OCI-LY7 (cell line): ENCODE data around the gene CDK18. TPM values are rescaled to one million over a fixed set of nuclear protein-coding genes. Genes with fewer than 3 reads are reported as not detected.

Experiments
- BruUV-seq: library from RNA; stranded (reverse); fragments of 400-500 nt; replicated peaks from 2 replicates; lab custom pipeline; 2021; lab: Mats Ljungman, UMichigan
- CTCF ChIA-PET: fragments of 300-600 bp; sonication (Branson Sonifier 250); formaldehyde crosslinking; loops from one replicate; lab custom pipeline; 2022; ENCODE audit warnings: antibody characterized with exemption; ENCODE audit not compliant: unreplicated experiment; lab: Charles Lee
- POLR2A ChIA-PET: fragments of 300-600 bp; sonication (Branson Sonifier 250); formaldehyde crosslinking; loops from one replicate; lab custom pipeline; 2022; ENCODE audit warnings: antibody characterized with exemption; lab: Charles Lee
- DNase-seq: peaks from one replicate; pipeline ENCODE4 v3.0.0-alpha.2; 2015; ENCODE audit warnings: low spot score
- H2AFZ ChIP-seq: fragments of 200-600 bp; sonication (generic), shearing (Covaris generic); 2 replicates; pipeline ENCODE4 v1.6.1; 2014; ENCODE audit warnings: mild to moderate bottlenecking, antibody characterized with exemption, low read length, moderate library complexity
- H3K27ac ChIP-seq: fragments of 200-600 bp; sonication (generic); 2 replicates; pipeline ENCODE4 v1.5.1; 2014; ENCODE audit warnings: mixed run types, low read depth, mild to moderate bottlenecking, moderate library complexity, low read length, inconsistent platforms; ENCODE audit not compliant: poor library complexity, severe bottlenecking
- H3K36me3 ChIP-seq: fragments of 200-600 bp; sonication (generic); 2 replicates; pipeline ENCODE4 v1.6.1; 2014; ENCODE audit warnings: mild to moderate bottlenecking, antibody characterized with exemption, low read length, moderate library complexity, mixed read lengths; ENCODE audit not compliant: insufficient read depth
- H3K4me1 ChIP-seq: fragments of 200-600 bp; sonication (generic); 2 replicates; pipeline ENCODE4 v1.5.1; 2014; ENCODE audit warnings: mild to moderate bottlenecking, low read length; ENCODE audit not compliant: insufficient read depth, poor library complexity, severe bottlenecking
- H3K4me2 ChIP-seq: fragments of 200-600 bp; sonication (generic); 2 replicates; pipeline ENCODE4 v1.6.1; 2014; ENCODE audit warnings: mild to moderate bottlenecking, low read length
- H3K4me3 ChIP-seq: fragments of 200-600 bp; sonication (generic); 2 replicates; pipeline ENCODE4 v1.5.1; 2014; ENCODE audit warnings: mild to moderate bottlenecking, low read depth, low read length; ENCODE audit not compliant: poor library complexity, severe bottlenecking
- H3K79me2 ChIP-seq: fragments of 200-600 bp; sonication (generic); 2 replicates; pipeline ENCODE4 v1.6.1; 2016; ENCODE audit warnings: low read depth, mild to moderate bottlenecking, low read length, moderate library complexity, mixed read lengths; ENCODE audit not compliant: insufficient read depth
- H3K9me2 ChIP-seq: fragments of 200-600 bp; sonication (generic); 2 replicates; pipeline ENCODE4 v1.6.1; 2016; ENCODE audit warnings: mild to moderate bottlenecking, low read length, mixed read lengths; ENCODE audit not compliant: insufficient read depth
- H3K9me3 ChIP-seq: fragments of 200-600 bp; sonication (generic); 2 replicates; pipeline ENCODE4 v1.6.1; 2014; ENCODE audit warnings: mild to moderate bottlenecking, mixed run types, low read length, mixed read lengths
- H4K20me1 ChIP-seq: fragments of 200-600 bp; sonication (generic); 2 replicates; pipeline ENCODE4 v1.6.1; 2014; ENCODE audit warnings: mild to moderate bottlenecking, antibody characterized with exemption, low read length, moderate library complexity, mixed read lengths; ENCODE audit not compliant: insufficient read depth
- EZH2phosphoT487 ChIP-seq: fragments of 200-600 bp; sonication (generic); IDR thresholded peaks from 2 replicates; pipeline ENCODE4 v1.6.1; 2018; ENCODE audit warnings: low read depth, borderline replicate concordance, mild to moderate bottlenecking, mixed run types, antibody characterized with exemption, low read length, moderate library complexity, mixed read lengths
- intact Hi-C: fragments of 100-400 bp; cut with micrococcal nuclease; formaldehyde crosslinking; loops from one replicate; pipeline ENCODE4 v1.10.0; 2022; ENCODE audit not compliant: unreplicated experiment
- total RNA-seq, 2 experiments: library from RNA; depleted of rRNA in 1 of 2; stranded (reverse); fragments of >200 nt in 1 of 2; shearing (Covaris generic) in 1 of 2; gene quantifications; 2 replicates each; pipeline ENCODE4 v1.2.3, GENCODE V29; 2014 to 2022
- TF ChIP-seq, protein P1 (sequence below): fragments of 200-600 bp; sonication (generic); conservative IDR thresholded peaks from 2 replicates; pipeline ENCODE4 v1.5.1; 2014; ENCODE audit warnings: mild to moderate bottlenecking, antibody characterized with exemption, low read length, moderate library complexity, mixed read lengths

The CDK18 gene
- total RNA-seq, 2 experiments from 2014 or later = 10.1 to 21.2 TPM

DNA sequence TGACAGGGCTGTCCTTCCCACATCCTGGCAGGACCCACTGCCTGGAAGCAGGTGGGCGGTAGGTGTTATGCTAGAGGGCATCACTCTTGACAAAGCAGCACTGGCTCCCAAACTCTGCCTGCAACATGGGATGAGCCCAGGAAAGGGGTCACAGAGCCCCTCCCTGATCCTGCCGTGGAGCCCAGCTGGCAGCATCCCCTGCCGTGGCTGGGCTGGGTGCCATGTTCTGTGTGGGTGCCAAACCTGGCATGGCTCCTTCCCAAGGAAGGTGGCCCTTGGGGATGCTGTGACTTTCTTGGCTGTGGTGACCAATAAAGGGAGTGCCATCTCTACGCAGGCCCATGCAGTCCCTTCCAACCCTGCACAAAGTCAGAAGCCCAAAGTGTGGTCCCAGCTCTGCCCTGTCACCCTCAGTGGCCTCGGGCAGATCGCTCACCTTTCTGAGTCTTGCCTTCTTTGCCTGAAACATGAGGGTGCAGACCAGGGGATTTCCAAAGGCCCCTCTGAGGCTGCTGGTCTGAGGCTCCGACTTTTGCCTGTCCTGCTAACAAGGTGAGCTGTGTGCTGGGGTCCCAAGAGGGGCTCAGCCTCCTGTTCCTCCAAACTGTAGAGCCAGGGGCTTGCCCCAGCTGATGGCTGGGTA, 6.0 kb downstream of the CDK18 start:
- Histone ChIP-seq H3K27ac (no peak overlapping the region), H3K4me3 (no peak overlapping the region), H3K79me2 (no peaks in the 10 kb centered on the region), H3K36me3 (no peaks in the 10 kb centered on the region), H3K9me3 (no peaks in the 10 kb centered on the region), H3K4me2 (no peak overlapping the region), H3K9me2 (no peaks in the 10 kb centered on the region), H3K4me1 (peaks cover 13% of the 10 kb centered on the region), H2AFZ (no peak overlapping the region), H4K20me1 (no peaks in the 10 kb centered on the region; the same call in 1 of the 2 replicates)
- intact Hi-C loops = no loop called here
- no TSS peak for BruUV-seq
- no peak for DNase-seq
- CTCF ChIA-PET = no interaction called here
- POLR2A ChIA-PET = no interaction called here
- TF ChIP-seq, protein P1, sequence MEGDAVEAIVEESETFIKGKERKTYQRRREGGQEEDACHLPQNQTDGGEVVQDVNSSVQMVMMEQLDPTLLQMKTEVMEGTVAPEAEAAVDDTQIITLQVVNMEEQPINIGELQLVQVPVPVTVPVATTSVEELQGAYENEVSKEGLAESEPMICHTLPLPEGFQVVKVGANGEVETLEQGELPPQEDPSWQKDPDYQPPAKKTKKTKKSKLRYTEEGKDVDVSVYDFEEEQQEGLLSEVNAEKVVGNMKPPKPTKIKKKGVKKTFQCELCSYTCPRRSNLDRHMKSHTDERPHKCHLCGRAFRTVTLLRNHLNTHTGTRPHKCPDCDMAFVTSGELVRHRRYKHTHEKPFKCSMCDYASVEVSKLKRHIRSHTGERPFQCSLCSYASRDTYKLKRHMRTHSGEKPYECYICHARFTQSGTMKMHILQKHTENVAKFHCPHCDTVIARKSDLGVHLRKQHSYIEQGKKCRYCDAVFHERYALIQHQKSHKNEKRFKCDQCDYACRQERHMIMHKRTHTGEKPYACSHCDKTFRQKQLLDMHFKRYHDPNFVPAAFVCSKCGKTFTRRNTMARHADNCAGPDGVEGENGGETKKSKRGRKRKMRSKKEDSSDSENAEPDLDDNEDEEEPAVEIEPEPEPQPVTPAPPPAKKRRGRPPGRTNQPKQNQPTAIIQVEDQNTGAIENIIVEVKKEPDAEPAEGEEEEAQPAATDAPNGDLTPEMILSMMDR = no peak
- no peak for TF ChIP-seq EZH2phosphoT487

DNA sequence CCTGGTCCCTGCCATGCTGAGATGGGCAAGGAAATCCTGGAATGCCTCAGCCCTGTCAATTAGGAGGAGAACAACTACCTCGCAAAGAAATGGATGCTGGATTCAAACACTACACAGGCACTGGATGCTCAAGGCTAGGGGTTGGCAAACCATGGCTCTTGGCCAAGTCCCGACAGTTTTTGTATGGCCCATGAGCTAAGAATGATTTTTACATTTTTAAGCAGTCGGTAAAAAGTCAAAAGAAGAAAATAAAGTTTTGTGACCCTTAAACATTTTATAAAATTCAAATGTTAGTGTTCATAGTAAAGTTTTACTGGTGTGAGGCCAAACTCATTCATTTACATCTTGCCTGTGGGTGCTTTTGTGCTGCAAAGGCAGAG, 6.5 kb downstream of the CDK18 start:
- Histone ChIP-seq H3K27ac (no peak overlapping the region), H3K4me1 (peaks cover 7% of the 10 kb centered on the region), H3K36me3 (no peaks in the 10 kb centered on the region), H3K9me2 (no peaks in the 10 kb centered on the region), H3K79me2 (no peaks in the 10 kb centered on the region), H3K4me3 (no peak overlapping the region), H3K9me3 (no peaks in the 10 kb centered on the region), H2AFZ (no peak overlapping the region), H4K20me1 (no peaks in the 10 kb centered on the region; the same call in 1 of the 2 replicates), H3K4me2 (no peak overlapping the region)
- TF ChIP-seq EZH2phosphoT487 = no peak
- TF ChIP-seq, protein P1 = no peak
- ChIA-PET CTCF (no interaction called here), POLR2A (no interaction called here)
- intact Hi-C loops = no loop called here
- DNase-seq = no peak
- BruUV-seq = no TSS peak
